Endodermal cell (in vitro differentiated cells): ENCODE results near the gene GTSF1L. TPM values are rescaled to one million over a fixed set of nuclear protein-coding genes. Genes with fewer than 3 reads are reported as not detected.

Experiments used
- DNase-seq: peaks from one replicate; pipeline ENCODE4 v3.0.0-alpha.2; 2017
- H3K27ac ChIP-seq: 2 replicates; pipeline ENCODE4 v1.5.1; 2013; ENCODE audit warnings: mild to moderate bottlenecking, low read depth, low read length, moderate library complexity
- H3K27me3 ChIP-seq: 2 replicates; pipeline ENCODE4 v1.6.1; 2013; ENCODE audit warnings: mild to moderate bottlenecking, low read length, moderate library complexity; ENCODE audit not compliant: insufficient read depth, control insufficient read depth, poor library complexity, severe bottlenecking
- H3K36me3 ChIP-seq: 2 replicates; pipeline ENCODE4 v1.7.0; 2013; ENCODE audit warnings: mild to moderate bottlenecking, low read length, moderate library complexity; ENCODE audit not compliant: control insufficient read depth, insufficient read depth
- H3K4me1 ChIP-seq: one replicate; pipeline ENCODE4 v1.7.0; 2013; ENCODE audit warnings: low read length; ENCODE audit not compliant: control insufficient read depth, insufficient read depth
- H3K4me3 ChIP-seq: 2 replicates; pipeline ENCODE4 v1.5.1; 2013; ENCODE audit warnings: mild to moderate bottlenecking, low read length, moderate library complexity
- H3K9ac ChIP-seq: 2 replicates; pipeline ENCODE4 v1.6.1; 2013; ENCODE audit warnings: mild to moderate bottlenecking, low read length, moderate library complexity; ENCODE audit not compliant: poor library complexity, severe bottlenecking; ENCODE audit errors: extremely low read depth
- H3K9me3 ChIP-seq: 2 replicates; pipeline ENCODE4 v1.6.1; 2013; ENCODE audit warnings: mild to moderate bottlenecking, low read length, moderate library complexity; ENCODE audit not compliant: control insufficient read depth
- H3K27ac Mint-ChIP-seq: 2 replicates; pipeline ENCODE4 v1.8.0; 2020; ENCODE audit warnings: mixed read lengths
- H3K27me3 Mint-ChIP-seq: 2 replicates; pipeline ENCODE4 v1.8.0; 2021; ENCODE audit warnings: mild to moderate bottlenecking, mixed read lengths; ENCODE audit not compliant: insufficient read depth
- H3K36me3 Mint-ChIP-seq: 2 replicates; pipeline ENCODE4 v1.8.0; 2020; ENCODE audit warnings: low read depth, mixed read lengths
- H3K4me1 Mint-ChIP-seq: 2 replicates; pipeline ENCODE4 v1.8.0; 2020; ENCODE audit warnings: mixed read lengths
- H3K4me3 Mint-ChIP-seq: 2 replicates; pipeline ENCODE4 v1.8.0; 2020; ENCODE audit warnings: mild to moderate bottlenecking, moderate library complexity, mixed read lengths
- H3K9me3 Mint-ChIP-seq: 2 replicates; pipeline ENCODE4 v1.8.0; 2020; ENCODE audit warnings: mild to moderate bottlenecking, mixed read lengths
- WGBS, 2 experiments: methylation state at CpG; one replicate each; pipeline versions ENCODE4 v1.1.5 to v1.1.7; 2013; ENCODE audit warnings: missing lambda C conversion rate in 2 of 2, mixed read lengths in 1 of 2; ENCODE audit not compliant: insufficient coverage in 1 of 2, insufficient read length in 1 of 2; 5-methylcytosine and 5-hydroxymethylcytosine counted together
- total RNA-seq, 2 donors: library from RNA; stranded (reverse); fragmentation: NEBNext Ultra II Directional in 1 of 2; extraction: Animal tissue kit (Norgen Biotek cat#: 25700) in 1 of 2; gene quantifications; 2 replicates in 1 of 2; 3 replicates in 1 of 2; pipeline ENCODE4 v1.2.1, GENCODE V29; 2021
- TF ChIP-seq, protein P1 (sequence below): fragments of 200-600 bp; sonication (generic); conservative IDR thresholded peaks from 2 replicates; pipeline ENCODE4 v1.5.0; 2021; ENCODE audit warnings: antibody characterized with exemption, mild to moderate bottlenecking

The GTSF1L gene
- total RNA-seq, 2 donors from 2014 or later: not detected

DNA sequence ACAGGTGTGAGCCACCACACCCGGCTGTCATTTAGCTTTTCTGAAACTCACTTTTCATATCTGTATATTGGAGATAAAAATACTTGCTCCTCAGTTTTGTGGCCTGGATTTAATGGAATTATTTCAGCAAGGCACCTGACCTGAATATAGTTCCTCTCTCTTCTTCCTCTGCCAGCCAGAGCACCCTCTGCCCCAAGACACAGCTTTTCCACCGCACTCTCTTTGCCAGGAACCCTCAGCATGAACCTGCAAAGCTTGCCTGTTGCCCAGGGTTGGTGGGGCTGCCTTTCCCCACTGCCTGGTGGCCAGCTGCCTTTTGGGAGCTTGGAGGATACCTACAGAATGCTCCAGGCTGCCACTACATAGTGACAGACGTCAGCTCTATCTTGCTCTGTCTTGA lies 3.1 kb downstream of the GTSF1L start:
- H3K9ac ChIP-seq: no peak overlapping the region

DNA sequence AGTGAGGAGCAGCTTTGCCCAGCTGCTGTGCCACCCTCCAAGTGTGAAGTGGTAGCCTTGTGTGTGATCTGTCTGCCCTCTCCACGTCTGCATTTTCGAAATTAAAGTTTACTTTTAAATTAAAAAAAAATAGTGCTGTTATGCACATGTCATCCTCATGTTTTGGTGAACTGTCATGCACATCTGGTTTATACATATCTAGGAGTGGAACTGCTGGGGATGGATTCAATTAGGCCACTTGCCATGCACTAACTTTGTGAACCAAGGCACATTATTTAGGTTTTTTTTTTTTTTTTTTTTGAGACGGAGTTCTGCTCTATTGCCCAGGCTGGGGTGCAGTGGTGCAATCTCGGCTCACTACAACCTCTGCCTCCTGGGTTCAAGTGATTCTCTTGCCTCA lies 3.6 kb downstream of the GTSF1L start:
- no peak for DNase-seq
- H3K27me3 ChIP-seq: no peaks in the 10 kb centered on the region
- peaks cover 13% of the 10 kb centered on the region for H3K4me1 Mint-ChIP-seq
- H3K27ac ChIP-seq: no peak overlapping the region
- H3K9me3 Mint-ChIP-seq: peaks cover 4% of the 10 kb centered on the region
- H3K36me3 ChIP-seq: no peaks in the 10 kb centered on the region
- no peak overlapping the region for H3K9ac ChIP-seq
- WGBS, 2 experiments: 84 to 100% methylated on average over 2 to 4 of the region's 4 CpGs
- peaks cover 4% of the 10 kb centered on the region for H3K4me1 ChIP-seq
- H3K4me3 ChIP-seq: no peak overlapping the region
- no peak overlapping the region for H3K4me3 Mint-ChIP-seq
- no peaks in the 10 kb centered on the region for H3K27me3 Mint-ChIP-seq
- peaks cover 11% of the 10 kb centered on the region for H3K36me3 Mint-ChIP-seq
- no peak overlapping the region for H3K27ac Mint-ChIP-seq
- H3K9me3 ChIP-seq: peaks cover 5% of the 10 kb centered on the region
- TF ChIP-seq, protein P1, sequence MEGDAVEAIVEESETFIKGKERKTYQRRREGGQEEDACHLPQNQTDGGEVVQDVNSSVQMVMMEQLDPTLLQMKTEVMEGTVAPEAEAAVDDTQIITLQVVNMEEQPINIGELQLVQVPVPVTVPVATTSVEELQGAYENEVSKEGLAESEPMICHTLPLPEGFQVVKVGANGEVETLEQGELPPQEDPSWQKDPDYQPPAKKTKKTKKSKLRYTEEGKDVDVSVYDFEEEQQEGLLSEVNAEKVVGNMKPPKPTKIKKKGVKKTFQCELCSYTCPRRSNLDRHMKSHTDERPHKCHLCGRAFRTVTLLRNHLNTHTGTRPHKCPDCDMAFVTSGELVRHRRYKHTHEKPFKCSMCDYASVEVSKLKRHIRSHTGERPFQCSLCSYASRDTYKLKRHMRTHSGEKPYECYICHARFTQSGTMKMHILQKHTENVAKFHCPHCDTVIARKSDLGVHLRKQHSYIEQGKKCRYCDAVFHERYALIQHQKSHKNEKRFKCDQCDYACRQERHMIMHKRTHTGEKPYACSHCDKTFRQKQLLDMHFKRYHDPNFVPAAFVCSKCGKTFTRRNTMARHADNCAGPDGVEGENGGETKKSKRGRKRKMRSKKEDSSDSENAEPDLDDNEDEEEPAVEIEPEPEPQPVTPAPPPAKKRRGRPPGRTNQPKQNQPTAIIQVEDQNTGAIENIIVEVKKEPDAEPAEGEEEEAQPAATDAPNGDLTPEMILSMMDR: no peak

More for the DNA sequence above, 3.1 kb downstream of the GTSF1L start:
- Histone ChIP-seq H3K27ac (no peak overlapping the region), H3K27me3 (no peaks in the 10 kb centered on the region), H3K4me1 (peaks cover 4% of the 10 kb centered on the region), H3K4me3 (no peak overlapping the region), H3K36me3 (no peaks in the 10 kb centered on the region), H3K9me3 (peaks cover 5% of the 10 kb centered on the region)
- TF ChIP-seq, protein P1: no peak
- Mint-ChIP-seq H3K9me3 (peaks cover 4% of the 10 kb centered on the region), H3K27me3 (no peaks in the 10 kb centered on the region), H3K4me1 (peaks cover 13% of the 10 kb centered on the region), H3K4me3 (no peak overlapping the region), H3K27ac (no peak overlapping the region), H3K36me3 (peaks cover 11% of the 10 kb centered on the region)
- no peak for DNase-seq
- WGBS, 2 experiments: 88 to 91% methylated on average over 2 to 3 of the region's 3 CpGs

DNA sequence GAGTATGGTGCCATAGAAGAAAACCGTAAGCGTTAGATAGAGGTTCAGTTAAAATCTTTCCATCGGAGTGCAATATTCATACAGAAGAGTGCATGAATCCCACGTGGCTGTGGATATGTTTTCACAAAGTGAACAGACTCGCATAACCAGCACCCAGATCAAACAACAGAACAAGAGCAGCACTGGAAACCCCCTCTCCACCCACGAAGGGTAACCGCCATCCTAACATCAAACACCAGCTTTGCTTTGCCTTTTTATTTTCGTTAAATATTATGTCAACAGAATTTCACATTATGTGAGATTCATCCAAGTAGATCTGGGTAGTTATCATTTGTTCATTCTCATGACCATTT lies 4.7 kb downstream of the GTSF1L start:
- H3K27me3 Mint-ChIP-seq: no peaks in the 10 kb centered on the region
- H3K27ac ChIP-seq: no peak overlapping the region

More for the DNA sequence above, 4.7 kb downstream of the GTSF1L start:
- Histone ChIP-seq H3K27me3 (no peaks in the 10 kb centered on the region), H3K4me3 (no peak overlapping the region), H3K36me3 (peaks cover 4% of the 10 kb centered on the region), H3K9me3 (peaks cover 5% of the 10 kb centered on the region), H3K4me1 (peaks cover 4% of the 10 kb centered on the region), H3K9ac (no peak overlapping the region)
- peaks cover 4% of the 10 kb centered on the region for H3K9me3 Mint-ChIP-seq
- TF ChIP-seq, protein P1: no peak
- no peak overlapping the region for H3K27ac Mint-ChIP-seq
- H3K4me1 Mint-ChIP-seq: peaks cover 13% of the 10 kb centered on the region
- no peak overlapping the region for H3K4me3 Mint-ChIP-seq
- H3K36me3 Mint-ChIP-seq: peaks cover 11% of the 10 kb centered on the region
- DNase-seq: no peak
- WGBS, 2 experiments: 92 to 100% methylated on average over 3 to 8 of the region's 8 CpGs
